Tibial nerve (tissue), 3 donors: Measurements from ENCODE around the gene BAK1.

Experiments
- CTCF ChIP-seq, 5 experiments: fragments of 200-600 bp in 3 of 5; fragments of 450-650 bp in 2 of 5; sonication (generic) in 3 of 5; IDR thresholded peaks; one replicate each; pipeline ENCODE4 v1.5.1; 2016 to 2019; ENCODE audit warnings: antibody characterized with exemption in 5 of 5, mild to moderate bottlenecking in 3 of 5, moderate library complexity in 2 of 5
- POLR2A ChIP-seq, 2 donors: fragments of 450-650 bp; IDR thresholded peaks; one replicate each; pipeline ENCODE4 v1.6.1; 2017; ENCODE audit warnings: antibody characterized with exemption in 2 of 2, mild to moderate bottlenecking in 2 of 2, moderate library complexity in 2 of 2

GRCh38 chr6:33557376-33557775, 22.7 kb downstream of the BAK1 start:
- TF ChIP-seq POLR2A (IDR thresholded peaks at IDR 0.05) (no peak), CTCF (IDR thresholded peaks at IDR 0.05) (no peak)
